GM23248 (cell line): ENCODE measurements around the gene MEI4.

Experiments
- EZH2 ChIP-seq: fragments of 200-600 bp; sonication (generic); IDR thresholded peaks from 2 replicates; pipeline ENCODE4 v1.6.1; 2018; ENCODE audit warnings: antibody characterized with exemption, mild to moderate bottlenecking; ENCODE audit not compliant: insufficient read depth, poor library complexity, severe bottlenecking
- EZH2phosphoT487 ChIP-seq: fragments of 200-600 bp; sonication (generic); IDR thresholded peaks from 2 replicates; pipeline ENCODE4 v1.6.1; 2018; ENCODE audit warnings: antibody characterized with exemption, moderate library complexity, mild to moderate bottlenecking, low read depth; ENCODE audit not compliant: insufficient read depth

GRCh38 chr6:77962070-77962469 lies 309.2 kb downstream of the MEI4 start:
- no peak for TF ChIP-seq EZH2
- no peak for TF ChIP-seq EZH2phosphoT487
